K562 (cell line): Measurements from ENCODE around the gene LOXL3. TPM values are rescaled to one million over a fixed set of nuclear protein-coding genes. Genes with fewer than 3 reads are reported as not detected.

ENCODE experiments used
- AFF1 ChIP-seq, 2 experiments: fragments of 450-650 bp; IDR thresholded peaks; 2 replicates each; pipeline ENCODE4 v1.6.1; 2018; ENCODE audit warnings: mild to moderate bottlenecking in 2 of 2, low read depth in 1 of 2; ENCODE audit not compliant: partially characterized antibody in 2 of 2
- ATF4 ChIP-seq: fragments of 450-650 bp; formaldehyde crosslinking; IDR thresholded peaks from 2 replicates; pipeline ENCODE4 v1.4.0; 2022; ENCODE audit warnings: mild to moderate bottlenecking, moderate library complexity
- DPF2 ChIP-seq: fragments of 450-650 bp; IDR thresholded peaks from 2 replicates; pipeline ENCODE4 v1.6.1; 2016
- ELF1 ChIP-seq: fragments of 200-800 bp; sonication (Bioruptor generic); IDR thresholded peaks from 2 replicates; pipeline ENCODE4 v1.6.1; 2016; ENCODE audit warnings: missing genetic modification characterization, missing compliant biosample characterization
- GMEB1 ChIP-seq: fragments of 250-450 bp; sonication (Bioruptor Pico); IDR thresholded peaks from 2 replicates; pipeline ENCODE4 v1.4.0; 2020; ENCODE audit warnings: mild to moderate bottlenecking
- KAT7 ChIP-seq: sonication (generic); formaldehyde crosslinking; IDR thresholded peaks from 2 replicates; pipeline ENCODE4 v1.8.0; 2022; ENCODE audit warnings: missing genetic modification reagents, mild to moderate bottlenecking, borderline replicate concordance
- L3MBTL2 ChIP-seq: fragments of 450-650 bp; IDR thresholded peaks from 2 replicates; pipeline ENCODE4 v1.6.1; 2016; ENCODE audit warnings: mild to moderate bottlenecking, moderate library complexity
- MYC ChIP-seq, 2 experiments: fragments of 250-450 bp in 1 of 2; sonication (Bioruptor Pico) in 1 of 2; IDR thresholded peaks; 2 replicates each; pipeline versions ENCODE4 v1.5.1 to v1.6.1; 2012 to 2021; ENCODE audit warnings: low read depth in 2 of 2, borderline replicate concordance in 1 of 2, improper control_type of control experiment in 1 of 2, low read length in 1 of 2, mild to moderate bottlenecking in 1 of 2, moderate library complexity in 1 of 2
- PBX2 ChIP-seq, 2 experiments: IDR thresholded peaks in 1 of 2; conservative IDR thresholded peaks in 1 of 2; 2 replicates each; pipeline ENCODE4 v1.6.1; 2016; ENCODE audit warnings: low read depth in 2 of 2, mild to moderate bottlenecking in 1 of 2, missing compliant biosample characterization in 1 of 2, missing genetic modification characterization in 1 of 2, moderate library complexity in 1 of 2
- PHB2 ChIP-seq: fragments of 450-650 bp; IDR thresholded peaks from 2 replicates; pipeline ENCODE4 v1.6.1; 2017; ENCODE audit warnings: low read depth
- PHF8 ChIP-seq: fragments of 200-600 bp; sonication (generic); IDR thresholded peaks from 2 replicates; pipeline ENCODE4 v1.6.1; 2012; ENCODE audit warnings: mixed run types, mild to moderate bottlenecking, inconsistent platforms, low read length, moderate library complexity, borderline replicate concordance
- SMARCA4 ChIP-seq: fragments of 450-650 bp; IDR thresholded peaks from 2 replicates; pipeline ENCODE4 v1.6.1; 2016
- U2AF1 ChIP-seq: fragments of 200-400 bp; formaldehyde crosslinking; optimal IDR thresholded peaks from 2 replicates; pipeline ENCODE3; 2017; ENCODE audit warnings: mild to moderate bottlenecking, low read depth, low read length, moderate library complexity
- ZNF143 ChIP-seq: sonication (generic); formaldehyde crosslinking; IDR thresholded peaks from 2 replicates; pipeline ENCODE4 v1.9.0; 2022; ENCODE audit warnings: mild to moderate bottlenecking, missing genetic modification reagents
- ZNF175 ChIP-seq: fragments of 200-800 bp; sonication (Bioruptor generic); IDR thresholded peaks from 2 replicates; pipeline ENCODE4 v1.6.1; 2016; ENCODE audit warnings: low read depth, mild to moderate bottlenecking, missing genetic modification characterization, missing compliant biosample characterization
- polyA plus RNA-seq, 8 experiments: library from polyadenylated mRNA; depleted of rRNA in 4 of 8; stranded (reverse) in 5 of 8; unstranded in 3 of 8; fragments of >200 nt; fragmentation: Nextera tagmentation in 2 of 8; fragmentation: Illumina TruSeq in 1 of 8; extraction: Ambion mirVana in 2 of 8; extraction: Trizol in 1 of 8; gene quantifications; 2 replicates each; pipeline versions ENCODE4 v1.2.1 to v1.2.3, GENCODE V29; 2011 to 2014; ENCODE audit warnings: inconsistent platforms in 1 of 8, missing spikeins in 1 of 8
- total RNA-seq, 7 experiments: library from RNA; depleted of rRNA in 6 of 7; stranded (reverse); fragments of >200 nt in 6 of 7; fragmentation: Illumina TruSeq in 2 of 7; extraction: Trizol in 2 of 7; gene quantifications; 2 replicates each; pipeline versions ENCODE4 v1.2.1 to v1.2.3, GENCODE V29; 2011 to 2021; ENCODE audit warnings: low replicate concordance in 1 of 7

The LOXL3 gene
- total and polyA plus RNA-seq, 9 of the 15 experiments (the other 6 are each of a cell fraction or from before 2014, with no cell fraction given) = 0.22 to 0.99 (median 0.31) TPM

- TF ChIP-seq ZNF175 = 0 out of 2 replicates have a peak, but pooled peaks have one; percentile 69
- no peak for TF ChIP-seq U2AF1
- no peak for TF ChIP-seq PHB2
- no peak for TF ChIP-seq PBX2 (CRISPR knock-in tag; IDR thresholded peaks at IDR 0.05; ENCODE audit: low read depth)
- TF ChIP-seq PBX2 (tag; conservative IDR thresholded peaks at IDR 0.05; ENCODE audit: low read depth) = peak; percentile 39
- TF ChIP-seq L3MBTL2 = peak; percentile 70
- peak in 1 of 2 experiments; percentile 42 for TF ChIP-seq AFF1 (IDR thresholded peaks at IDR 0.05; ENCODE audit: low read depth in 1 of 2, partially characterized antibody in 2 of 2)
- TF ChIP-seq MYC (IDR thresholded peaks at IDR 0.05; ENCODE audit: low read depth, low read length) = 0 out of 2 replicates have a peak, but pooled peaks have one; percentile 28
- TF ChIP-seq MYC (CRISPR knock-in tag; IDR thresholded peaks at IDR 0.05; ENCODE audit: borderline replicate concordance, low read depth) = no peak
- no peak for TF ChIP-seq GMEB1 (CRISPR knock-in tag)
- TF ChIP-seq ATF4 (CRISPR knock-in tag) = 0 out of 2 replicates have a peak, but pooled peaks have one; percentile 22
- peak; percentile 44; the same call in 1 of the 2 replicates for TF ChIP-seq SMARCA4
- peak; percentile 40; the same call in 1 of the 2 replicates for TF ChIP-seq ELF1 (tag)
- TF ChIP-seq PHF8 = peak; percentile 27; the same call in 1 of the 2 replicates
- 0 out of 2 replicates have a peak, but pooled peaks have one; percentile 27 for TF ChIP-seq DPF2
- TF ChIP-seq ZNF143 (CRISPR knock-in tag) = no peak
- 0 out of 2 replicates have a peak, but pooled peaks have one; percentile 36 for TF ChIP-seq KAT7 (CRISPR knock-in tag)
Measured at GRCh38 chr2:74573747-74574562, 20.2 kb upstream of the LOXL3 start (continued).
